Prostate gland (tissue), 2 donors: ENCODE data around the gene CHCHD3. TPM values are rescaled to one million over a fixed set of nuclear protein-coding genes. Genes with fewer than 3 reads are reported as not detected.

Source experiments
- DNase-seq: peaks from one replicate; pipeline ENCODE4 v3.0.0-alpha.2; 2019; ENCODE audit warnings: low spot score
- H3K27ac ChIP-seq, 2 donors: fragments of 200-600 bp; sonication (generic); 2 replicates each; pipeline ENCODE4 v1.5.1; 2017 to 2019
- H3K27me3 ChIP-seq: fragments of 200-600 bp; sonication (generic); replicated peaks from 2 replicates; pipeline ENCODE4 v1.5.1; 2019; ENCODE audit not compliant: insufficient read depth
- H3K36me3 ChIP-seq, 2 donors: fragments of 200-600 bp; sonication (generic); 1 replicate in 1 of 2; 2 replicates in 1 of 2; pipeline versions ENCODE4 v1.5.1 to v1.8.1; 2017 to 2019
- H3K4me1 ChIP-seq: fragments of 200-600 bp; sonication (generic); replicated peaks from 2 replicates; pipeline ENCODE4 v1.5.1; 2019
- H3K4me3 ChIP-seq, 2 donors: fragments of 200-600 bp; sonication (generic); 2 replicates each; pipeline ENCODE4 v1.5.1; 2017 to 2019
- H3K9me3 ChIP-seq: fragments of 200-600 bp; sonication (generic); 2 replicates; pipeline ENCODE4 v1.5.1; 2017
- CTCF ChIP-seq, 4 experiments: fragments of 200-600 bp in 2 of 4; fragments of 450-650 bp in 2 of 4; sonication (generic) in 2 of 4; IDR thresholded peaks; 1 replicate in 3 of 4; 2 replicates in 1 of 4; pipeline ENCODE4 v1.5.1; 2016 to 2019; ENCODE audit warnings: antibody characterized with exemption in 4 of 4, mild to moderate bottlenecking in 2 of 4, moderate library complexity in 2 of 4
- POLR2A ChIP-seq: fragments of 450-650 bp; IDR thresholded peaks from one replicate; pipeline ENCODE4 v1.6.1; 2016; ENCODE audit warnings: antibody characterized with exemption, mild to moderate bottlenecking
- POLR2AphosphoS5 ChIP-seq: sonication (generic); formaldehyde crosslinking; IDR thresholded peaks from one replicate; pipeline ENCODE4 v1.6.1; 2017; ENCODE audit warnings: antibody characterized with exemption
- WGBS: methylation state at CpG from one replicate; pipeline ENCODE4 v1.1.5; 2018; 5-methylcytosine and 5-hydroxymethylcytosine counted together
- intact Hi-C: fragments of 100-400 bp; cut with DNase I; formaldehyde crosslinking; loops from one replicate; pipeline ENCODE4 v1.14.2; 2022
- total RNA-seq, 2 donors: library from RNA; depleted of rRNA; stranded (reverse); fragments of >200 nt; gene quantifications; one replicate each; pipeline ENCODE4 v1.1.0, GENCODE V29; 2016

The CHCHD3 gene
- total RNA-seq, 2 donors from 2014 or later: 33.2 to 40.9 TPM

DNA sequence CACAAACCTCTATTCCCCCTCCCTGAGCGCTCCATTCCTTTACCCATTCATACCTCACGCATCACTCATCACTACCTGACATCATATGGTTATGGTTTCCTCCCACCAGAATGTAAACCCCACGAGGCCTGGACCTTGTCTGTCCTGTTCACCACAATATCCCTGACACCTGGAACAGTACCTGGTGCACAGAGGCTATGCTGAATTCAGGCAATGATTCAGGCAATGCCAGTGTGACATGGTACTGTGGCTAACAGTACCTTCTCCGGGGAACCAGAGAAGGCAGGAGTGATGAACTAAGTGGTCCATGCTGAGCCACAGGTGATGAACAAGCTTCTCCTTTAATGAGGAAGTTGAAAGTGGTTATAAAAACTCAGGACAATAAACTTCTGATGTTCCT, 303.1 kb downstream of the CHCHD3 start:
- Histone ChIP-seq H3K4me1 (no peaks in the 10 kb centered on the region), H3K9me3 (no peaks in the 10 kb centered on the region), H3K4me3 (no peak overlapping the region), H3K27ac (no peak overlapping the region), H3K27me3 (no peaks in the 10 kb centered on the region), H3K36me3 (no peaks in the 10 kb centered on the region)
- TF ChIP-seq CTCF (IDR thresholded peaks at IDR 0.05): no peak
- no peak for TF ChIP-seq POLR2AphosphoS5
- no peak for TF ChIP-seq POLR2A
- DNase-seq: no peak
- WGBS: 70% methylated on average over 4 of the region's 4 CpGs
- intact Hi-C loops: no loop called here

- no peaks in the 10 kb centered on the region for H3K27me3 ChIP-seq
- H3K4me3 ChIP-seq: no peak overlapping the region
- H3K27ac ChIP-seq: no peak overlapping the region
- WGBS: 100% methylated on average over 4 of the region's 4 CpGs
- no peaks in the 10 kb centered on the region for H3K4me1 ChIP-seq
- no peak for TF ChIP-seq POLR2A
- TF ChIP-seq POLR2AphosphoS5: no peak
- TF ChIP-seq CTCF (IDR thresholded peaks at IDR 0.05): no peak
- no peaks in the 10 kb centered on the region for H3K9me3 ChIP-seq
- no peak for DNase-seq
- intact Hi-C loops: no loop called here
- no peaks in the 10 kb centered on the region for H3K36me3 ChIP-seq
Measured at GRCh38 chr7:132777956-132778355, 303.9 kb downstream of the CHCHD3 start.

DNA sequence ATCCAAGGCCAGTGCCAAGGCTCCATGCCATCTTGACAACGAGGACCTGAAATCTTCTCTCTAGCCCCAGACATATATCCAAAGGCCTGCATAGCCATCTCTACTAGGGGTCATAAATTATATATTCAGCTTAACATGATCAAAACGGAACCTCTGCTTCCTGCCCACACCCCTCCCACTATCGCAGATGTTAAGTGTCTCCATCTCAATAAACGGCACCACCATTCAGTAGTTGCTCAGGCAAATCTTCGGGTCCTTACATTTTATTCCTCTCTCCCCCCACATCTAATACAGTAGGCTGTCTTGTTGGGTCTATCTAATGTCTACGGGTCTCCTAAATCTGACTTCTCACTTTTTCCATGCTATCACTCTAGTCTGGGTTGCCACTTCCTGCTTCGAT, 304.5 kb downstream of the CHCHD3 start:
- DNase-seq: no peak
- no peaks in the 10 kb centered on the region for H3K9me3 ChIP-seq

GRCh38 chr7:132776048-132776620, 305.8 kb downstream of the CHCHD3 start:
- no peaks in the 10 kb centered on the region for H3K4me1 ChIP-seq
- H3K27me3 ChIP-seq: no peaks in the 10 kb centered on the region
- no peak overlapping the region for H3K27ac ChIP-seq
- H3K9me3 ChIP-seq: no peaks in the 10 kb centered on the region
- DNase-seq: no peak
- TF ChIP-seq POLR2A: no peak
- TF ChIP-seq CTCF (IDR thresholded peaks at IDR 0.05): no peak
- no peak for TF ChIP-seq POLR2AphosphoS5
- WGBS: 86% methylated on average over 5 of the region's 5 CpGs
- no peak overlapping the region for H3K4me3 ChIP-seq
- no peaks in the 10 kb centered on the region for H3K36me3 ChIP-seq
- intact Hi-C loops: no loop called here

More for the DNA sequence above, 304.5 kb downstream of the CHCHD3 start:
- no peak overlapping the region for H3K4me3 ChIP-seq
- no peaks in the 10 kb centered on the region for H3K4me1 ChIP-seq
- no peaks in the 10 kb centered on the region for H3K36me3 ChIP-seq
- TF ChIP-seq POLR2A (no peak), CTCF (IDR thresholded peaks at IDR 0.05) (no peak), POLR2AphosphoS5 (no peak)
- WGBS: 78% methylated on average over 7 of the region's 7 CpGs
- intact Hi-C loops: no loop called here
- H3K27me3 ChIP-seq: no peaks in the 10 kb centered on the region
- no peak overlapping the region for H3K27ac ChIP-seq

DNA sequence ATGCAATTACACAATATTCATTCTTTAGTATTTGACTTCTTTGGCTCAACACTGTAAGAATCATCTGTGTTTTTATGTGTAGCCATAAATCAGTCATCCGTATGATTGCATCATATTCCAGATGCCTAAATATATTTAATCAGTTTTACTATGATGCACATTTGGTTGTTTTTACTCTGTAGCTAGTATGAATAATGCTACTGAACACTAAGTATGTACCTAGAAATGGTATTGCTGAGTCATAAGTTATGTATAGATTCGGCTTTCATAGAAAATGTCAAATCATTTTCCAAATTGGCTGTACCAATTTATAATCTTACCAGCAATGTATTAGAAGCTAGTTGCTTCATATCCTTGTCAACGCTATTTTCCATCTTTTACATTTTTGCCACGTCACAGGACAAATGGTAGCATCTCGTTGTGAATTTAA, 308.3 kb downstream of the CHCHD3 start:
- no peaks in the 10 kb centered on the region for H3K36me3 ChIP-seq
- intact Hi-C loops: no loop called here
- TF ChIP-seq POLR2A (no peak), POLR2AphosphoS5 (no peak), CTCF (IDR thresholded peaks at IDR 0.05) (no peak)
- DNase-seq: no peak
- H3K27me3 ChIP-seq: no peaks in the 10 kb centered on the region
- H3K27ac ChIP-seq: no peak overlapping the region
- no peak overlapping the region for H3K4me3 ChIP-seq
- H3K9me3 ChIP-seq: no peaks in the 10 kb centered on the region
- no peaks in the 10 kb centered on the region for H3K4me1 ChIP-seq
- WGBS: 75% methylated on average over 5 of the region's 5 CpGs
